Stimulated activated CD8-positive, alpha-beta memory T cell treated with anti-CD3 and anti-CD28 coated beads, Interleukin-2, amount 100 ng/mL, for 48 hours (primary cell): Measurements from ENCODE around the gene SMG6.

Experiments
- DNase-seq, 2 donors: peaks; one replicate each; pipeline ENCODE4 v3.0.0-alpha.2; 2020; ENCODE audit warnings: low read depth in 2 of 2

Gene SMG6

DNA sequence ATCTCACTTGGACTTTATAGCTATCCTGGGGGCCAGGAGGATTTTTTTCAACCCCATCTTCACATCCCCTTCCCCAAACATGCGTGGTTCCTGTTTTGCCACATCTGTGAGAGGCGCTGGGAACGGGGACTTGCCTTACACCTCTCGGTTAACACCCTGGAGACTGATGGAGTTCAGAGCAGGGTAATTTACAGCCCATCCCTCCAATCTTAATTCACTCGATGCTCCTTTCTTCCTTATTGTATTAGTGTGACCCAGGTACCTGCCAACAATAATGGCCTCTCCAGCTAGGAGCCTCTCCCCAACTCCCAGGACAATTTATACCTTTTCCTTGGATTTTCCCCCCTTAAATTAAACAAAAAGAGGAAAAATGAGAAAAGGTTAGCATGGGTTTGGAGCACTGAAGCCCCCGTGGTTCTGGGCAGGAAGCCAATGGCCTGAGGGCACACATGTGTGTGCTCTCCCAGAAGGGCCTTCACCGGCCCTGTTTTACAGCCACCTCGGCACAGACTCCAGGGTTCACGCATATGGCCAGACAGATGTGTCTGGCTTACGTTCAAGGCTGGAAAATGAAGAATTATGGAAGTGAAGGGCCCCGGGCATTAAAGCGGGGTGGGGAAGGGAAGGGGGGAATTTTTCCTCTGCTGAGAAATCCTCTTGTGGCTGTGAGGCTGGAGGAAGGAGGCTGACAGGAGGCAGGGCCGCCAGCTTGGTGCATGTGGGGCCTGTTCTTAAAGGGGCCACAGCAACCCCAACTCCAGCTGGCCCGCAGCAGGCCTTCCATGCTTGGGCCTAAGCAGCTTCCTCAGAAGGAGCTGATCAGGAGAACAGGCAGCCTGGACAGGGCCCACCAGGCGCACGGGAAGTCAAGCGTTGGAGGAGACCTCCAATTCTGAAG lies 227.2 kb downstream of the SMG6 start:
- DNase-seq = no peak

DNA sequence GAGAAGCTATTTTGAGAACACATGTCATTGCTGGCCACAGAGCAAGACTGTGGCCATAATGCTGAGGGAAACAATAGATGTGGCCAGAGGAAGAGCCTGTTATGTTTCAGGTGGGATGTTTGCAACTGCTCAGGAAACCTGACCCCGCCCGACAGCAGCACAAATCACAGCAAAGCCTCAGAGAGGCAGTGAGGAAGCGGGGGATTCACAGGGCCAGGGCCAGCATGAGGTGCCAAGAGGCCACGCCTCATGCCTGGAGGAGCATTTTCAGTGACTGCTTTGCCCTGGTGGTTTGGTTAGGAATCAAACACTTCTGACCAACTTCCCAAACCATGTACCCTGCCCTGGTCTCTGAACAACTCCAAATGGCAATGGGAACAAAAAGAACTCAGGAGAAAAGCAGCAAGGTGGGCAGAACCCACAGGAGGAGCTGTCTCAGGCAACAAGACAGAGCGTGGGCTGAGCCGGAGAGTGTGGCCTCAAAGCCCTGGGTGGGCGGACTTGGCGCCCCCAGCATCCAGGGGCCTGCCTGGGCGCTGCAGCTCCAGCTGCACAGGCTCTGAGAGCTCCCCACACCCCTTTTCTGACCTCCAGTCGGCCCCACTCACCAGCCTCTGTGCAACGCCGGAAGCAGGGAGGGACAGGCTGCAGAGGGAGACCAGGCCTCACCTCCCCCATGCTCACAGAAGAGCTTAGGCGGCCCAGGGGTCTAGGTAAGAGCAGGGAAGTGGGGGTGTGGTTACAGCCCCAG lies 228.1 kb downstream of the SMG6 start:
- no peak for DNase-seq

DNA sequence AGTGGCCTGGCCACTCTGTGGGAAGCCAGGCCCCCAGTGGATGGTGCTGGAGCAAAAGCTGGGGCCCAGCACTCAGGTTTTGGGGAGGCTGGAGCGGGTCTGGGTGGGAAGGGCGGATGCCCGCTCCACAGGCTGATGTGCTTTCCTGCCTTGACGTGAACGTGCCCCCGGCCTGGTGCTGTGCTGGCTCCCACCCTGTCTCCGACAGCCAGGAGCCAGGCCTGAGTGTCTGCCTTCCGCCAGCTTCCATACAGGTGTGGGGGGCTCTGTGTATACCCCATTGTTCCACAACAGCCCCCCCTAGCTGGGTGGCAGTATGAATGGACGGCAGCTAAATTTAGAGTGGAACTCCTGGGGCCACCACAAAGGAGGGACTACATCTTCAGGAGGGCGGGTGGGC lies 228.7 kb downstream of the SMG6 start:
- no peak for DNase-seq

DNA sequence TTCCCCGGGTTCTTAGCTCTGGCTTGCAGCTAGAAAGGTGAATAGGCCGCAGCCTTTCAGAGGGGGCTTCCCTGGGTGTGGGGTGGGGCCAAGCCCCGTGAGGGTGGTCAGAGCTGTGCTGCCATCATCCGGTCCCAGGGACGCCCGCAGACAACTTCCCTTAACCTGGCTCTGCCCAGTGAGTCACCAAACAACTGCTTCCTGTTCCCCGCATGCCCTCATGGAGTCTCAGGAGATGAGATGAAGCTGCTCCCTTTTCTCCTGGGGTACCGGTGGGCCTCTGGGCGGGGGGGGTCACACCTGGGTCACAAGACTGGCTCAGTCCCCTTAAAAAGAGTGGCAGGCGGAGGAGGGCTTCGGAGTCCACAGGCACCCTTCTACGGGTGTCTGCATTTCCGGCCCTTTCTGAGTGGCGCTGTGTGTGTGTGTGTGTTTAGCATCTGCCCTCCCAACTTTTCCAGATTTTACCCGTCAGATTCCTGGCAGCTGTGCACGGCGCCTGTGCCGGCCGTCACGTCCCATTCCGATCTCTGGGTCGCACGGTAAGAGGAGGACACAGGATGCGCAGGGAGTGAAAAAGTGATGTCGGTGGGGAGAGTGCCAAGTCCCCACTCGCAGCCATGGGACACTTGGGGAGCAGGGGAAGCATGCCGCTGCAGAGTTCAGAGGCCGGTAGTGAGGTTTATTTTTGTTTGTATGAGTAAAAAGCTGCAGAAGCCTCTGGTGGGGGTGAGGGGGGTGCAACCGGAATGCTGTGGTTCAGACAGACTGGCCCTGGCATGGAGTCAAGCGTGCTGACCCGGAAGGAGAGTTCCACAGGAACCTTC lies 231.9 kb downstream of the SMG6 start:
- DNase-seq = no peak

DNA sequence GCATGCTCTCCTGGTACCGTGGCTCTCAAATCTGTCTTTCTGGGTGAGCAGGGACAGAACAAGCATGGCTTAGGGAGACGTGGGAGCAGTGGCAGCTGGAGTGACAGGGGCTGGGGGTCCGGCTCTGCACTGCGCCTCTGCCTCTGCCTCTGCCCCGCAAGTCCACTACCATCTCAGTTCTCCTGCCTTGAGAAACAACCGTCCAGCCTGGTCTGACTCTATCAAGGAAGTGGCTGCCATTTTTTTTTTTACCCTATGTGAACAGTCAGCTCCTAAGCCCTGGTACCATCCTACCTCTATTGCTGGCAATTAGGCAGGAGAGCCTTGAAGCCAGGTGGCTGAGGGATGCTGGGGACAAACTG lies 232.6 kb downstream of the SMG6 start:
- DNase-seq = no peak

DNA sequence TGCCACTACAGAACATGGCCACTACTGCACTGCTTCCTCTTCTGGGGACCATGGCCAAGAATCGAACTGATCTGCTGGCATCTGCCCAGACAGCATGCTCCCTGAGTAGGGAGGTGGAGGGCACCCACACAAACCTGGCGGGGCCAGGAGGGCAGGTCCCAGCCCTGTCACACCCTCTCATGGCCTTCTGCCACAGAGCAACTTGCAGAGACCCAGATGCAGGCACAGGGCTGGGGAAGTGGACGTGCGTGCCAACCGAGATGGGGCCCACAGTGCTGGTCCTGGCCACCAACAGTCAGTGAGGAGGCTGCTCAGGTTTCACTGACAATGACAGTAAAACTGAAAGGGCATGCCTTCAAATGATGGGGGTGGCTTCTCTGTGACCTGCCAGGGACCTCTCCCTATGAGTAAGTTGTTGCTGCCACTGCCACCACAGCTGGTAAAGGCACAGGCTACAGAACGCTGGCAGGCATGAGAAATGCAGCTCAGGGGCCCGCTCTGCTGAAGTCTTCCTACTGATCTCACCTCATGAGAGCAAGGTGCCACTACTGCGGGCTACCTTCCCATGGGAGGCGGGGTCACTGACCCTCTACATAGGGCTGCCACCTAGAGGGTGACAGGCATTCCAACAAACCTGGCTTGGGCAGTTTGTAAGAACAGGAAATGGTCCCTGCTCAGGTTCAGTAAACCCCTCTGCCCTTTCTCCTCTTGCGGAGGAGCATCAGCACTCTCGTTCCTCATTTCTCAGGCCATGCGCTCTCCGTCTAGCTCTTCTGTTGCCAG lies 233.2 kb downstream of the SMG6 start:
- DNase-seq = peak in 1 of 2 donors; percentile 69

DNA sequence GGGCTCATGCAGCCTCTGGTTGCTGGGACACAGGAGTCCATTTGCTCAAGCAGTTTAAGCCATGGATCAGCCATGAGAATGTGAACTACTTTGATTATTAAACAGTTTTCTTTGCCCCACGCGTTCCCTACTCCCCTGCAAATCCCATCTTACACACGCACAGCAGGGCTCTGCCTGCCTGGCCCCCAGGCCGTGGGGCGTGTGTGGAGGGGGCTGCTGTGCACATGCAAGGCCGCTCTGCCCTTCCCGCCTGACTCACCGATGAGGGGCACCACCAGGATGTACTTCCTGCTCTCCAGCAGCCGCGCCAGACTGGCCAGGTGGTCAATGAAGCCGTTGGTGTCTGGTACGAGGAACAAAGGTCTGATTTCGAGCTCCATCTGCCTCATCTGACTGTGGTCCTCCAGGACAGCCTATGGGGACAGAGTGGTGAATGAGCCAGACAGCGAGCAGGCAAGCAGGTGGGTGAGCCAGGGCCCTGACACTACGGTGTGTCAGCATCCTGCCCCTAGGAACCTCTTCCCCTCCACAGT lies 235.0 kb downstream of the SMG6 start:
- DNase-seq = no peak

DNA sequence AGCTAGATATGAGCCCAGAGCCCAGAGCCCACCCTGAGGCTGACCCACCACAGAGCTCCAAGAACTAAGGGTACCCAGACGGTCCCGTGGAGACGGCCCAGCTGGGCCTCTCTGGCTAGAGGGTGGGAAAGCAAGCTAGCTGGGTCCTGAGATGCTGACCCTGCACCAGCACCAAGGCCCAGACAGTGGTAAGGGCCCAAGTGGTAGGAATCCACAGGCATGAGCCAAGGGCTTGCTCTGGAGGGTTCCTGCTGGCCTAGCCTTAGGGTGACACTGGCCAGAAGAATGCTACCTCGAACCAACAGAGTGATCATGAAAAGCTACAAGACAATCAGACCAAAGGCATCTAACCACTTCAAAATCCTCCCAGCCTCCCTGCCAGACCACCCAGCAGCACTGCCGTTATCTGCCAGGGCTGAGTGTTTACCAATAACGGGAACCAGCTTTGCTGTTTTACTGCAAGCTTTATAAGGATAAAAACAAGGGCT lies 235.5 kb downstream of the SMG6 start:
- no peak for DNase-seq

DNA sequence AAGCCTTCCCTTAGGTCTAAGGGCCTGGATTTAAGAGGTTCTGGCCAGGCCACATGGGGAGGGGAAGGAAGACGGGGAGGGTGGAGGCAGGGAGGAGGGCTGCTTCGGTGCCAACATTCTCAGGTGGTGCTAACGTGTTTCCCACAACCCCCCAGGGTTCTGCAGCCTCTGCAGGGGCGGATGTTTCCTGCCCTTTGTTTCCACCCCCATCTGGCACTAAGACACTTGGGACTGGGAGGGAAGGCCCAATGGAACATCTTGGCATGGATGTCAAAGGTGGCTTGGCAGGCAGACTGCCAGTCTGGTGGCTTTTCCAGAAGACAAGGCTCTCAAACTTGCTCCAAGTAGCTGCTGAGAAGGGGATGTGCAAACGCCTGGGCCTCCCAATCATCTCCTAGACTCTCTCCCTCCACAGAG lies 236.0 kb downstream of the SMG6 start:
- DNase-seq = no peak

DNA sequence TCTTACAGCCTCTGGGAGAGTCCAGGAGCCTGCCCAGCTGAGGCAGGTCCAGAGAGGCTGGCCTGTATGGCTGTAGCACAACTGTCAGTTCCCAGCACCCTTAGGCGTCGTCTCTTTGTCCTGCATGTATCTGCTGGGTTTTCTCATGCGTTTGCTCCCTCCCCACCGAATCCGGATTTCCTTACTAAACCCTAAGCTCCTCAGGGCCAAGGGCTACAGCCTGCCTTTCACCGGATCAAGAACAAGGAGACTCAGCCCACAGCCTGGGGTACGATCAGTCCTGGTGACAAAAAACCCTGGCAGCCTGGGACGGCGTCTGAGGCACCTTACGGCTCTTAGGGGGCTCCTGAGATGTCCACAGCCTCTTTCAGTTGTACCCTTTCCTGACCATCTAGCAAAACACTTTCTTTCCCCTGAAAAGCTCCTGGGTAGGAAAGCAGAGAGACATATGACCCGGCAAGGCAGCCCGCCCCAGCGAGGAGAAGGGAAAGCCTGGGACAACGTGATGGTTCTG lies 236.5 kb downstream of the SMG6 start:
- DNase-seq = no peak

DNA sequence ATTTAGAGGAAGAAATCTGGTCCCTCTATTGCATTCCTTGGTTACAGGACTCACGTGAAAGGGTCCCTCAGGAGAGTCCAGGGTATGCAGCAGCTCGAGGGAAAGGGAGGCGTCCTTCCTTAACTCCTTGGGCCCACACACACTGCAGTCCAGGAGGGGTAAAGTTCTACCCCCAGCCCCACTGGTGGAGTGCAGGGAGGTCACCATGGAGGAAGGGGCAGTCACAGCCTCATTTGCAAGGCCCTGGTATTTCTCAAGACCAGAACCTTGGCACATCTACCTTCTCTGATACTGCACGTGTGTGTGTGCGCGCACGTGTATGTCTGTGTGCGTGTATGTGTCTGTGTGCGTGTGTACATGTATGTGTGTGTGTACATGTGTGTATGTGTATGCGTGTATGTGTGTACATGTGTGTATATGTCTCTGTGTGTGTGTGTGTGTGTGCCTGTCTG lies 237.6 kb downstream of the SMG6 start:
- no peak for DNase-seq

DNA sequence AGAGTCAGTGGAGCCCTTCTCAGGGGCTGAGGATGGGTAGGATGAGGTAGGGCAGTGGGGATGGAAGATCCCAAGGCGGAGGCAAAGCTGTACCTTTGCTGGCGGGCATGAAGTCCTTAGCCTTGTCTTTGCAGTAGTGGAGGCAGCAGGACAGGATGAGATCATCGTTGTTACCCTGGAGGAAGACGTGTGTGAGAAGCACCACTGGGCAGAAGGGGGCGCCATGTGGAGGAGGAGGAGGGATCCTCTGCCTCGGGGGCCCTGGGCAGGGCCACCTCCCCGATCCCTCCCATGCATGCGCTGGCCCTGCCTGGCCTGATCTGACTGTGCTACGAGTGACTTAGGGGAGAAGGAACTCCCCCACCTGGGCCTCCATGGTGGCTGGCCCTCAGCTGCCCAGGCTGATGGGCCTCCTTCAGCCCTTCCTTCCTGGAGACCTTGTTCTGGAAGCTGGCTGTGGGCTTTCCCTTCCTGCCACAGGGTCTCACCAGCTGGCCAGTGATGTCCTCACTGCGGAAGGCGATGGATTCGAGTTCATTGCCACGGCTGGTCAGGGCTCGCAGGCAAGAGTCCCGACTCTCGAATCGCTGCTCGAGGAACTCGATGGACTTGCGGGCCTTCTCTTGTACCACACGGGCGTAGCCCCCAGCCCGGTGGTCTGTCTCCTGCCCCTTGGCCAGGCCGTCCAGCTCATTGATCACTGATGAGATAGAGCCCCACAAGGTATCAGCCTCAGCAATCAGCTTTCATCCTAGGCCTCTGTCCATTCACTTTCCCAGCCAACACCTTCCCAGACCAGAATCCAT lies 238.4 kb downstream of the SMG6 start:
- DNase-seq = peak in 1 of 2 donors; percentile 68

DNA sequence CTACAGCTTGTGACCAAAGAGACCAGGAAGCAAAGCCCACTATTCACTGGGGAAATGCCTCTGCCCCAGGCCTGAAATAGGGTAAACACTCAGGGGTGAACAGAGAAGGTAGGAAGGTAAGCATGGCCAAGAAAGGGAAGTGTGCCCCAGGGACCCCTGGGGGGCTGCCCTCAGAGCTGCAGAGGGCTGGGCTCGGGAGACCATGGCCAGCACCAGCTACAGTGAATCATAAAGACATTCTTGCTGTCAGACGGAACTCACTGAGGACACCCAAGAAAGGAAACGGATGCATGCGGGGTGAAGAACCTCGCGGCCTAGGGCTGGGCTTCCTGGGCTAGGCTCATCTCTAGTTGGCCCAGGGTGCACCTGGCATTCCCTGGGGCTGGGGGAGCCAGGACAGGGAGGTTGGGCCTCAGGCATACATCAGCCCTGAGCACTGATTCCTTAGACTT lies 239.0 kb downstream of the SMG6 start:
- DNase-seq = no peak

DNA sequence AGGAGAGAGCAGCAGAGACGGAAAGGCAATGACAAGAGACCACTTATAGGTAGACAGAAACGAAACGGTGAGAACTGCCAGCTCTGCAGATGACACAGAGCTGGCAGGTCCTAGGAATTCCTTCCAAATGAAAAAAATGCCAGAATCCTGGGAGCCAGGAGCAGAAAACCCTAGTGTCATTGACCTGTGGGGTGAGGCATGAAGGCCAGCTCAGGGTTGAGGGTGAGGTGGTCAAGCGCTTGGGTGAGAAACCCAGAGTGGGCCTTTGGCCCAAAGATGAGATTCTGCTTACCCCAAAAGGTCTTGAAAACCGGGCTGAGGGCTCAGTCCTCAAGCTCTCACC lies 239.5 kb downstream of the SMG6 start:
- no peak for DNase-seq

DNA sequence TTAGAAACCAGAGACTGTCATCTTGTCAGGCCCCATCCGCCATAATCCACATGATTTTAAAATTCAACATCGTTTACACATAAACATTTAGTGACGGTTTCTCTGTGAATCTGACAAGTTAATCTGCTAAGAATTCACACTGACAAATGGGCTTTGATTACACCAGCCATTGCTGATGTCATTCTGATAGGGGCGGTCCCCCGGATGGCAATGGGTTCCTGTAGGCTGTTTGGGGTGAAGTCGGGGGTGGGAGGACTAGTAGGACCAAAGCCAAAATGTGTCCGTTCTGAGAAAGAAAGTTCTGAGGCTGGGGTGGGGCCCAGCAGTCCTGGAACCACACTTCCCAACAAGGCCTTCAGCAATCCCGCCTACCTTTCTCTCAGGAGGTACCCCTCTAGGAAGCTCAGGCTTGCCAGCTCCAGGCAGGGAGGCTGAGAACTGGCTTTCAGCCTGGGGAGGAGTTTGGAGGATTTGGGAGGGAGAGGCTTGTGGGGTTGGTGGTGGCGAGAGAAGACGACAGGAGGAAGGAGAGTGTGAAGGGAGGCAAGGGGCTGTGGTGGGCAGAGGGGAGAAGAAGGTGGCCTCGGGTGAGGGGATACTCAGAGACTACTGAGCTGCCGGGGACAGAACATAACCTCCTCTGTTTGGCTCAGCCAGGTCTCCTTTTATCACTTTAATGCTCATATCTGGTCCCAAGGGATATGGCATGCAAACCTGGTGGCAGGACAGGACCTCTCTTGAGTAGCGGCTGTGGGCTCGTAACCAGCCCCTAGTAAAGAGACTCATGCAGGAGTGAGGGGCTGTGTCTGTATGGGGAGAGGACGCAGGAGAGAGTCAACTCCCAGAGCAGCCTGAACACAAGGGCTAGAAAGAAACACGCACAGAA lies 240.1 kb downstream of the SMG6 start:
- DNase-seq = no peak

DNA sequence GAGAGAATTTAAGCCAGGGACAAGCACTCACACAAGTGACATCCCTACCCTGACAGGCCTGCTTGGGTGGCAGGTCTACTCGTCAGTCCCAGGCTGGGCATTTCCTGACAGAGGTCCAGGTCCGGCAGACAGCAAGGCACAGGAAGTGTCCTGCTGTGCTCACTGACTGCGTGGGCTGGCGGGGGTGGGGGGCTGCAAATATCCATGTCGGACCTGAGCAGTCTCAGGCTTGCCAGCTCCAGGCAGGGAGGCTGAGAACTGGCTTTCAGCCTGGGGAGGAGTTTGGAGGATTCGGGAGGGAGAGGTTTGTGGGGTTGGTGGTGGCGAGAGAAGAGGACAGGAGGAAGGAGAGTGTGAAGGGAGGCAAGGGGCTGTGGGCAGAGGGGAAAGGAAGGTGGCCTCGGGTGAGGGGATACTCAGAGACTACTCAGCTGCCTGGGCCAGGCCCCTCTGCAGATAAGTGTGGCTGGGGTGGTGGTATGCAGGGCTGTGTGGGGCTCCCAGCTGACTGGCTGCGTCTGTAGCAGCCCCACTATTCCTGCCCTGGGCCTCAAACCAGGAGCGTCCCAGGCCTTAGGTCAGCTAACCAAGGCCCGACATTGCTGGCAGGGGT lies 240.9 kb downstream of the SMG6 start:
- DNase-seq = no peak

DNA sequence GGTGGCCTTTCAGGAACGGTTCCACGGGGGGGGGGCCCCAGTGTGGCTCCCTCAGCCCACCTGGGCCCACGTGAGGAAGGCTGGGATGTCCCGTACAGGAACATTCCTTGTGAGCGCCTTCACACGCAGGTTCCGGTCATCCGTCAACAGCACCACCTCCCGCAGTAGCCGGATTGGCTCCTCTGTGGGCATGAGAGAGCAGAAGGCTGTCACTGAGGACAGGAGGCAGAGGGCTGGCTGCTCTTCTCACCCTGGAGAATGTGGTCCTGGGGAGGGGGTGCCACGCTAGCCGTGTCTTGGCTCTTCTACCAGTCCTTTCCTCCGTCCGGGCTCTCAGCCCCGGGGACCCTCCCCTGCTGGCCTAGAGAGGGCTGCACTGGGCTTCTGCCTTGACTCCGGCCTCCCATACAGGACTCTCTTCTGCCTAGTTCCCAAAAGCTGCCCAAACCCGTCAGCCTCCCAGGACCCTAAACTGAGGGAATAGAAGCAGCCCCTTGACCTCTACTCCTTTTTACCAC lies 242.1 kb downstream of the SMG6 start:
- no peak for DNase-seq
